ENCODE data around the gene LRRC8C. TPM values are rescaled to one million over a fixed set of nuclear protein-coding genes. Genes with fewer than 3 reads are reported as not detected.

LRRC8C gene
- total RNA-seq, 1 donor from 2014 or later: 20.1 TPM

DNA sequence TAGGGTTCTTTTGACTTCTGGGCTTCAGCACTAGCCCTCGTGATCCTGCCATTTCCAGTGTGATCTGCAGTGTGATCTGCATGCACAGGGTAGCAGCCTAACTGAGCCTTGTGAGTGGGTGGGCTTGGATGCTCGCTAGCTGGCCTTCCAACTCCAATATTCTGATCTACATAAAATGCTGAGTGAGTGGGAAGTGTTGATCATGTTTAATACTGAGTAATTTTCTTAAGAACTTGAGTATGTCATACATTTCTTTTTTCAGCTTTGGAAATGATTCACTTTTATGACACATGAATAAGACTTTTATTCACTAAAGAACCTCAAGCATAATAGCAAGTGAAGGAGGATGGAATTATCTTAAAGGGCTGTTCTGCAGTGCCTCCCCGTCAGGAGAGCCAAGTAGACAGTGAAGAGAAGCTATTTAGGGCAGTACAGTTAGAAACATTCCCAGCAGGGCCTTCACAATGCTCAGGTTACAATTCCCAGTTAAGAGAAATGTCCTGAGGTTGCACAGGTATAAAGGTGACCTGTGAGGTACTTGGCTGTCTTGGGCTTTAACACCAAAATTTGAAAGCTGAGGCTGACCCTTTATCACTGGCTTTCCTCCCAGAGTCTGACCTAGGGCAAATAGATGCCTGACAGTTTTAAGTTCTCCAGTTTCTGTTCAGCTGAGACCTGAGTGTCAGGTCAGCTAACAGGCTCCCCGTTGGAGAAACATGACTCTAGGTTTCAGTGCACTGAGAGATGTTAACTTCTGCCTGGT is 29.1 kb upstream of the LRRC8C start:
- Mint-ChIP-seq H3K27me3 (ENCODE audit: unreplicated experiment) (no peaks in the 10 kb centered on the region), H3K9me3 (ENCODE audit: unreplicated experiment) (no peaks in the 10 kb centered on the region), H3K4me1 (ENCODE audit: unreplicated experiment) (peaks cover 13% of the 10 kb centered on the region), H3K36me3 (ENCODE audit: low read depth, unreplicated experiment) (no peaks in the 10 kb centered on the region), H3K4me3 (ENCODE audit: unreplicated experiment) (no peak overlapping the region), H3K27ac (ENCODE audit: unreplicated experiment) (no peak overlapping the region)
- DNase-seq (ENCODE audit: low spot score): no peak
- TF ChIP-seq, protein P1, sequence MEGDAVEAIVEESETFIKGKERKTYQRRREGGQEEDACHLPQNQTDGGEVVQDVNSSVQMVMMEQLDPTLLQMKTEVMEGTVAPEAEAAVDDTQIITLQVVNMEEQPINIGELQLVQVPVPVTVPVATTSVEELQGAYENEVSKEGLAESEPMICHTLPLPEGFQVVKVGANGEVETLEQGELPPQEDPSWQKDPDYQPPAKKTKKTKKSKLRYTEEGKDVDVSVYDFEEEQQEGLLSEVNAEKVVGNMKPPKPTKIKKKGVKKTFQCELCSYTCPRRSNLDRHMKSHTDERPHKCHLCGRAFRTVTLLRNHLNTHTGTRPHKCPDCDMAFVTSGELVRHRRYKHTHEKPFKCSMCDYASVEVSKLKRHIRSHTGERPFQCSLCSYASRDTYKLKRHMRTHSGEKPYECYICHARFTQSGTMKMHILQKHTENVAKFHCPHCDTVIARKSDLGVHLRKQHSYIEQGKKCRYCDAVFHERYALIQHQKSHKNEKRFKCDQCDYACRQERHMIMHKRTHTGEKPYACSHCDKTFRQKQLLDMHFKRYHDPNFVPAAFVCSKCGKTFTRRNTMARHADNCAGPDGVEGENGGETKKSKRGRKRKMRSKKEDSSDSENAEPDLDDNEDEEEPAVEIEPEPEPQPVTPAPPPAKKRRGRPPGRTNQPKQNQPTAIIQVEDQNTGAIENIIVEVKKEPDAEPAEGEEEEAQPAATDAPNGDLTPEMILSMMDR (IDR thresholded peaks at IDR 0.05; ENCODE audit: unreplicated experiment): no peak

DNA sequence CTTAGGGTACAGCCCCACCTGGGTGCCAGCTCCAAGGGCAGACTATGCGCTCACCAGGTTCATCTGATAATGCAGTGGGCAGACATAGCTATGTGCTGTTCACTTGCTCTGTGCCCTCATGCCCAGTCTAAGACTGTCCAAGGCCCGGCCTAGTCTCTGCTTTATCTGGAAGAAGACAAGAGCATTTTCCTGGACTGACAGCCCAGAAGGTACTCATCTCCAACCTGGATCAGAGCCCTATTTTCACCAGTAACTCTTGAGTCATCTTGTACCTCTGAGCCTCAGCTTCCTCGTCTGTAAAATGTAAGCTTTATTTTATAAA is 28.5 kb upstream of the LRRC8C start:
- H3K27ac Mint-ChIP-seq (ENCODE audit: unreplicated experiment): no peak overlapping the region
- no peak for DNase-seq (ENCODE audit: low spot score)
- peaks cover 14% of the 10 kb centered on the region for H3K4me1 Mint-ChIP-seq (ENCODE audit: unreplicated experiment)
- TF ChIP-seq, protein P1 (IDR thresholded peaks at IDR 0.05; ENCODE audit: unreplicated experiment): no peak
- H3K9me3 Mint-ChIP-seq (ENCODE audit: unreplicated experiment): no peaks in the 10 kb centered on the region
- no peaks in the 10 kb centered on the region for H3K27me3 Mint-ChIP-seq (ENCODE audit: unreplicated experiment)
- no peak overlapping the region for H3K4me3 Mint-ChIP-seq (ENCODE audit: unreplicated experiment)
- H3K36me3 Mint-ChIP-seq (ENCODE audit: low read depth, unreplicated experiment): no peaks in the 10 kb centered on the region

DNA sequence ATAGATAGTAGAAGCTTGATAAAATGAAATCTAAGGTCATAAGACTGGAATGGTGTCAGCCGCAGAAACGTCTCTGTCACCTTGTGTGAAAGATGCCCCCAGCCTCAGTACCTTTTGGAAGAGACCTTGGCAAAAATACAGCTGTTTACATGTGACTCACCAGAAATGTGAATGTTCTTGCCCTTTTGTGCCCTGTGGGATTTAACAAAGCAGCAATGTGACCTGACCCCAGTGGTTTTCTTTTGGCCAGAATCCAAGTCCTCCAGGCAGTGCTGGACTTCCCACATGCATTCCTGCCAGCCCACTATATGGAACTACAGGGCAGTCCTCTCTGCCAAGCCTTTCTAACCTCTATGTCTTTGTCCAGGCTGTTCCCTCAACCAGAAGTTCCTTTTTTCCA is 27.2 kb upstream of the LRRC8C start:
- TF ChIP-seq, protein P1 (IDR thresholded peaks at IDR 0.05; ENCODE audit: unreplicated experiment): no peak
- Mint-ChIP-seq H3K9me3 (ENCODE audit: unreplicated experiment) (no peaks in the 10 kb centered on the region), H3K4me3 (ENCODE audit: unreplicated experiment) (no peak overlapping the region), H3K4me1 (ENCODE audit: unreplicated experiment) (peaks cover 17% of the 10 kb centered on the region), H3K27ac (ENCODE audit: unreplicated experiment) (no peak overlapping the region), H3K36me3 (ENCODE audit: low read depth, unreplicated experiment) (peaks cover under 1% of the 10 kb centered on the region), H3K27me3 (ENCODE audit: unreplicated experiment) (no peaks in the 10 kb centered on the region)
- no peak for DNase-seq (ENCODE audit: low spot score)

DNA sequence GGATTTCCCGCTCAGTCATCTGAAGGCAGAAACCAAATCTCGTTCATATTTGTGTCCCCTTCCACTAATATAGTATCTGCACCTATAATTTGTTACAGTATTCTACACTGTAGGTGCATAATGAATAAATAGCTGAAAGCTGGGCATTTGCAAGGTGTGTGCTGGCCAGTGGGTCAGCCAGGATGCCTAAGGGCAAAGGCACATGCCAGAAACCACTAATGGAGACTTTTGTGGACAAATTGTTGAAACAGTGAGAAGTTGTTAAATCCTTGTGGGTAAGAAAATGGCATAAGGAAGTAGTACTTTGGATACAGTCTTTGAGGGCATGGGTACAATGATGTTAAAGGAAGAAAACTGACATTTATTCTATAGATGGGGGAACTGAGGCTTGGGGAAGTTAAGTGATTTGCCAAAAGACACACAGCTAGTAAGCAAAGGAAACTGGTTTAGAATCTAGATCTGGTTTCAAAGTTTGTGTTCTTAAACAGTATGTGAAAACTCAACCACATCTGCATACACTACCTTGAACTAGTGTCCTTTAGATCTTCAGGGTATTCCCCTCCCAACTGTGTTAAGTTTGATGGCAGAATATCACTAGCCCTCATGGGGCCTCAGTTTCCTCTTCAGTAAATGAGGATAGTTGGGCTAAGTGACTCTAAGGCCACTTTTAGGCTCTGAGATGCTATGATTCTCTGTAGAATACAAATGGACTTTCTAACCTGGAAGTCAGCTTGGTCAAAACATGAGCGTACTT is 26.5 kb upstream of the LRRC8C start:
- Mint-ChIP-seq H3K27ac (ENCODE audit: unreplicated experiment) (no peak overlapping the region), H3K4me3 (ENCODE audit: unreplicated experiment) (no peak overlapping the region), H3K9me3 (ENCODE audit: unreplicated experiment) (no peaks in the 10 kb centered on the region), H3K27me3 (ENCODE audit: unreplicated experiment) (no peaks in the 10 kb centered on the region), H3K36me3 (ENCODE audit: low read depth, unreplicated experiment) (peaks cover 3% of the 10 kb centered on the region), H3K4me1 (ENCODE audit: unreplicated experiment) (peaks cover 17% of the 10 kb centered on the region)
- no peak for DNase-seq (ENCODE audit: low spot score)
- TF ChIP-seq, protein P1 (IDR thresholded peaks at IDR 0.05; ENCODE audit: unreplicated experiment): no peak

DNA sequence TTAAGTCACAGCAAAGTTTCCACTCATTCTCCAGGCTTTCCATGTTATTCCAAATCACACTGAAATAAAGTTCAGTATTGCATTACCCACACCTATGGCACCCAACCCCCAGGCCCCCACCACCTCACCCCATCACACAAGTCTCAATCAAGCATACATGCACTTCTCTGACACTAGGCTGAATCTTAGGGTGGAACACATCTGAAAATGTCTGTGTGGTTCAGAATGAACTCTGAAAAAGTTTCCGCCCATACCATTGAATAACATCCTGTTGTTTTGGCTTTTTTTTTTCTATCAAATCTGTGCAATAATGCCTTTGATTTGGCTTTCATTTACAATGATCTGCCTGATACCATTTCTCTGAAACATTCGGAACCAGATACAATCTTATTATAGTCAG is 25.8 kb upstream of the LRRC8C start:
- DNase-seq (ENCODE audit: low spot score): no peak
- no peak overlapping the region for H3K4me3 Mint-ChIP-seq (ENCODE audit: unreplicated experiment)
- H3K27me3 Mint-ChIP-seq (ENCODE audit: unreplicated experiment): no peaks in the 10 kb centered on the region
- TF ChIP-seq, protein P1 (IDR thresholded peaks at IDR 0.05; ENCODE audit: unreplicated experiment): no peak
- no peak overlapping the region for H3K27ac Mint-ChIP-seq (ENCODE audit: unreplicated experiment)
- H3K4me1 Mint-ChIP-seq (ENCODE audit: unreplicated experiment): peaks cover 17% of the 10 kb centered on the region
- peaks cover 3% of the 10 kb centered on the region for H3K36me3 Mint-ChIP-seq (ENCODE audit: low read depth, unreplicated experiment)
- no peaks in the 10 kb centered on the region for H3K9me3 Mint-ChIP-seq (ENCODE audit: unreplicated experiment)

Data from endothelial cell (in vitro differentiated cells).